ENCODE data around the gene CXADR.
"Not testable (repeated sequence)": the region's sequence is repeated elsewhere in the genome, so short reads cannot be mapped to it uniquely, and the experiment has no call there.

The CXADR gene

DNA sequence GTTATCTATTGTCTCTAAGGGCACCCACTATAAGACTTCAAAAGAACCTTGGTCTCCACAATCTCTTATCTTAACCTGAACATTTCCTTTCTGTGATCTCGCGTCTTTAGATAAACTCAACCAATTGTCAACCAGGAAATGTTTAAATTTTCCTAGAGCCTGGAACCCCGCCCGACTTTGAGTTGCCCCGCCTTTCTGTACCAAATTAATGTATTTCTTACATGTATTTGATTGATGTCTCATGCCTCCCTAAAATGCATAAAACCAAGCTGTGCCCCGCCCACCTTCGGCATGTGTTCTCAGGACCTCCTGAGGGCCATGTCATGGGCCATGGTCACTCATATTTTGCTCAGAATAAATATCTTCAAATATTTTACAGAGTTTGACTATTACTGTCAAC is 5.9 kb upstream of the CXADR start:
- no peak for DNase-seq

GRCh38 chr21:17507591-17507990 is 5.3 kb upstream of the CXADR start:
- DNase-seq = no peak

GRCh38 chr21:17513214-17514123 is 626 bp downstream of the CXADR start:
- DNase-seq = peak; percentile 18

DNA sequence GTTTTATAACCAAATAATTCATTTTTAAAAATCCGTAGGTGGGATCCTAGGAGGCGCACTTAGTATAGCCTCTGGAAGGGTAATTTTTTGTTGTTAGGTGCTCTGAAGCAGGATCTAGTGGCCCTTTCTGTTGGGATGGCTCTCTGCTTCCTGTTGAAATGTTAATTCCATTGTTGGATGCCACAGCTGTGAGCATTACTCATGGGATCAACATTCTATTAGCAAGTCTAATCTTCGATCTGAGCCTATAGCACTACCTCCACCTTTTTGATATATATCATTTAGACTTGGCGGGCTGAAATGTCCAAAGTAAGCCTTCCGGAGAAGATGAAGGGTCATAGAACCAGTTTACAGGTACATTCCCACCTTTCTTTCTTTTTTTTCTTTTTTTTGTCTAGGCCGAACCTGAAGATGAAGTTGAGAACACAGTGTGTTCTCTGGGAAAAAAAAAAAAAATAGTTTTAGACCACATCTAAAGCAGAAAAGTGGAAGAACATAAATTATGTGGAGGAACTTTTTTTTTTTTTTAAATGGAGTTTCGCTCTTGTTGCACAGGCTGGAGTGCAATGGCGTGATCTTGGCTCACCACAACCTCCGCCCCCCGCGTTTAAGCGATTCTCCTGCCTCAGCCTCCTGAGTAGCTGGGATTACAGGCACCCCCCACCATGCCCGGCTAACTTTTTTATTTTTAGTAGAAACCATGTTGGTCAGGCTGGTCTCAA is 1.4 kb downstream of the CXADR start:
- no peak for DNase-seq

GRCh38 chr21:17517008-17517407 is 4.2 kb downstream of the CXADR start:
- DNase-seq = not testable (repeated sequence)

GRCh38 chr21:17519208-17519738 is 6.4 kb downstream of the CXADR start:
- DNase-seq = no peak

GRCh38 chr21:17519965-17520609 is 7.2 kb downstream of the CXADR start:
- no peak for DNase-seq

GRCh38 chr21:17523007-17523451 is 10.2 kb downstream of the CXADR start:
- no peak for DNase-seq

DNA sequence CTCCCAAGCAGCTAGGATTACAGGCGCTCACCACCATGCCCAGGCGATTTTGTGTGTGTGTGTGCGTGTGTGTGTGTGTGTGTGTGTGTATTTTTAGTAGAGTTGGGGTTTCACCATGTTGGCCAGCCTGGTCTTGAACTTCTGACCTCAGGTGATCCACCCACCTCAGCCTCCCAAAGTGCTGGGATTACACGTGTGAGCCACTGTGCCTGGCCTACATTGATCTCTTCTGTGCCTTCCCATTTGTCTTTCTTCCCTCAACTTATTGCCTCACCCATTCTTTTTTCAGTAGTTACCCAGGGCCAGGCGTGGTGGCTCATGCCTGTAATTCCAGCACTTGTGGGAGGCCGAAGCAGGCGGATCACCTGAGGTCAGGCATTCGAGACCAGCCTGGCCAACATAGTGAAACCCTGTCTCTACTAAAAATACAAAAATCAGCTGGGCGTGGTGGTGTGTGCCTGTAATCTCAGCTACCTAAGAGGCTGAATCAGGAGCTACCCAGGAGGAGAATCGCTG is 11.2 kb downstream of the CXADR start:
- not testable (repeated sequence) for DNase-seq

DNA sequence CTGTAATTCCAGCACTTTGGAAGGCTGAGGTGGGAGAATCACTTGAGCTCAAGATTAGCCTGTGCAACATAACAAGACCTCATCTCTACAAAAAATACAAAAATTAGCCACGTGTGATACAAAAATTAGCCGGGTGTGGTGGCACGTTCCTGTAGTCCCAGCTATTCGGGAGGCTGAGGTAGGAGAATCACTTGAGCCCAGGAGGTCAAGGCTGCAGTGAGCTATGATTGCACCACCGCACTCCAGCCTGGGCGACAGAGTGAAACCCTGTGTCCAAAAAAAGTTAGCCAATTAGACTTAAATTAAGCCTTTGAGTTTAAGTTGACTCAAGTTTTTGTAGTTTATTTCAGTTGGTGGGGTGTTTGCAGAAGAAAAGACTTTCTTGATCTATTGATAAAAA is 11.8 kb downstream of the CXADR start:
- no peak for DNase-seq

DNA sequence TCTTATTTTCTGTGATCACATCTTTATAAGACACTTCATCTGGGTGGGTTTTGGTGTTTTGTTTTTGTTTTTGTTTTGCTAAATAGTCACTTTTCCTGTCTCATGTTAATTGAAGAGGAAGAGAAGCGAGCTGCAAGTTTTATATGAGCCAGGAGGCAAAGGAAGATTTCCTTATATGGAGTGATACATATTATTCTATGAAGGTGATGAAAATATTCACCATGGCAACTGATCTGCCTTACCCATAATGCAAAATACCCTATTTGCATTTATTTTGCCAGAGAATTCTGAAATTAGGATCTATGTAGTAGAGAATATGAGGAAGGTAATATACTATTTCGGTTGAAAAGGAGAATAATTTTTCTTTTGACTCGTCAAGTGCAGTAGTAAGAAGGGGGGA is 13.9 kb downstream of the CXADR start:
- no peak for DNase-seq

DNA sequence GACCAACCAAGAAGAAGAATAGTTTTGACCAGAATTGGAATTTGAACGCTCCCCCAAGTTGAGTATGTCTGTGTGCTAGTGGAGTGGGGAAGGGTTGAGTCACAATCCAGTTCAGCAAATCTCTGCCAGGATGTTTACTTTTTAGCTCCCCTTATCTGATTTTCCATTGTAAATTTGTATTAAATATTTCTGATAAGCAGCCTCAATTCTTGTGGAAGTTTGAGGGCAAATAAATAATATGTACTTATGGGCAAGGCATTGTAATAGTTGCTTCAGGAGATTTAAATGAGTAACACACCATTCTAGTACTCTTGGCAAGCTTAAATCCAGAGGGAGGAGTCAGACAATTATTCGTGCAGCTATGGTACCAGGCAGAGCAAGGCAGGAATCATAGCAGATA is 14.4 kb downstream of the CXADR start:
- no peak for DNase-seq

DNA sequence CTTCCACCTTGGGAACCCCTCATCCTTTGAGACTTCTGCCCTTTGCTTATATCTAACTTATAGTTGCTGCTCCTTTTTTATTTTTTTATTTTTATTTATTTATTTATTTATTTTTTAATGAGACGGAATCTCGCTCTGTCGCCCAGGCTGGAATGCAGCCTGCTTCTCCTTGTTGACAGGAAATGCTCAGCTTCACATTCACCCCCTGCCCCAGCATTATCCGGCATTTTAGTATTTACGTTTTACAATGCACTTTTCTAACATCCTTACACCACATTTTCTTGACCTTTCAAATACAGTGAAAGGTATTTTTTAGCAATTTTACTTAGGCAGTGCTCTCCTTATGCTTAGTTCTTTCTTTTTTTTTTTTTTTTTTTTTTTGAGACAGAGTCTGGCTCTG is 14.9 kb downstream of the CXADR start:
- no peak for DNase-seq

DNA sequence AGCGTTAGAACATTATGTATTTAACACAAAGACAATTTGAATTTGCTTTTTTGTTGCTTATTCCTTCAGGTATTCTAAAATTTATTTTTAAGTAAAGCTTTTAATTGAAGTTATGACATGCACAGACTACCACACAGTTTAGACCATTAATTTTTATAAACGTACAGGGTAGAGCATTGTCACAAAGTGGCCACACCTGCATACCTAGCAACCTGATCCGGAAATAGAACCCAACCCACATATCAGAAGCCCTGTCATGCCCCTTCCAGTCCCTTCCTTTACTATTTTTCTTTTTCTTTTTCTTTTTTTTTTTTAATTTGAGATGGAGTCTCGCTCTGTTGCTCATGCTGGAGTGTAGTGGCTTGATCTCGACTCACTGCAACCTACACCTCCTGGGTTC is 16.8 kb downstream of the CXADR start:
- no peak for DNase-seq

- no peak for DNase-seq
Measured at GRCh38 chr21:17532292-17532691, 19.4 kb downstream of the CXADR start.

DNA sequence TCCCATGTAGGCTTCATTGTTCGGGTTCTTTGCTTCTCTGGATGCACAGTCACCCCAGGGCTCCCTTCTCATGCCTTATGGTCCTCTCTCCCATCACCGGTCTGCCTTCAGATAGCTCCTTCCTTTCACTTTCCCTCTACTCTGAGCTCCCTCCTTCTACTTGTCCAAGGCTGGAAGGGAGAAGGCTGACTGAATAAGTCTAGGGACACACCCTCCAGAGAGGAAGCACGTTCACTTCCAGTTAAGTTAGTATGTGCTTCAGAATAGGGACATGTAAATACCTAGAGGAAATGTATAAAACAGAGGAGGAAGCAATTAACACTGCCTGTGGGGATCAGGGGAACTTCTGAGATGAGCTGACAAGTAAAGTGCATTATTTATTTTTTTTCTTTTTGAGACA is 23.5 kb downstream of the CXADR start:
- DNase-seq = no peak

GRCh38 chr21:17537299-17537698 is 24.5 kb downstream of the CXADR start:
- DNase-seq = no peak

GRCh38 chr21:17538576-17538975 is 25.7 kb downstream of the CXADR start:
- no peak for DNase-seq

GRCh38 chr21:17539323-17539722 is 26.5 kb downstream of the CXADR start:
- DNase-seq = no peak

DNA sequence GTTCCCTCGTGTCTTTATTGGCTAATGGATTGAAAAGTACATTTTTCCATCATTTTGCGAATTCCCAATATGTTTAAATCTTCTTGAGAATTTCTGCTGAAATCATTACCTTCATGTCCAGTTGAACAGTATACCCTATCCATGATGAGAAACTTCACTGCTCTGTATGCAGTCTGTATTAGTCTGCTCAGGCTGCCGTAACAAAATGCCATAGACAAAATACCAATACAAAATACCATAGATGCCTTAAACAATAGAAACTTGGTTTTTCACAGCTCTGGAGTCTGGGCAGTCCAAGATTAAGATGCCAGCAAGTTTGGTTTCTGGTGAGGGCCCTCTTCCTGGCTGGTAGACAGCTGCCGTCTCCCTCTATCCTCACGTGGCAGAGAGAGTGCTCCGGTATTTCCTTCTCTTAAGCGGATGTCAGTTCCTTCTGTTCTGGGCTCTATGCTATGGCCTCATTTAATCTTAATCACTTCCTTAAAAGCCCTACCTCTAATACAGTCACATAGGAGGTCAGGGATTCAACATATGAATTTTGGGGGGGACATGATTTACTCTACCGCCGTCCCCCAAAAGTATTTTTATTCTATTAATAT is 27.0 kb downstream of the CXADR start:
- no peak for DNase-seq

- DNase-seq = no peak
Measured at GRCh38 chr21:17540530-17540929, 27.7 kb downstream of the CXADR start.

DNA sequence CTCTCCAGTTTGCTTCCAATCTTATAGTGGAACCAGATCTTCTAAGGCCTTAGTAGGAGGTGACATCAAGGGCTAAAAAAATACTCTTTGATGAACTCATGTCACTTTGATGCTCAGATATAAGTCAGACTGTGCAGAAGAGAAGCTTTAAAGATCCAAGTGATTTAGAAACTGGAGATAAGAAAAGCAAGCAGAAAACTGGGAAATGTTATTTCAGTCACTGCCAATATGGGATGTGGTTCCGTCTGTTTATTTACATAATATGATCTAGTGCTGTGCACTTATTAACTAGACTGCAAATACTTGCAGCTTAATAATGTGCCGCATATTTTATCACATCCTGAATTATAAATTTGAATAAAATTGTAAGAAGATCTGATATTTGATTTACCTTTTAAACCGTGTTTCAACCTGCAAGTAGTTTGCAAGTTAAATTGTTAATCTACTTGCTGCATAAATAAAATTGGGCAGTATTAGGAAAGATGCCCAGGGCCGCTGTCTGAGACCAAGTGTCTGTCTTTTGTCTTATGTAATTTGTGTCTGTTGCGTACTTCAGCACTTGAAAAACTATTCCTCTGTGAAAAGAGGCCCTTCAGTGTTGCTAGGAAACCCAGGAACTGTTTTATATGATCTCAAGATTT is 29.6 kb downstream of the CXADR start:
- DNase-seq = no peak
